Effector memory CD4-positive, alpha-beta T cell (primary cell): Measurements from ENCODE around the gene KLHL24.
A peak's percentile ranks its signal among the peaks of the same experiment; 100 is the strongest.
"Not testable (repeated sequence)": the region's sequence is repeated elsewhere in the genome, so short reads cannot be mapped to it uniquely, and the experiment has no call there.

Experiments
- DNase-seq, 3 donors: peaks; one replicate each; pipeline ENCODE4 v3.0.0-alpha.2; 2020
- H3K27ac ChIP-seq: 2 replicates; pipeline ENCODE4 v1.7.0; 2013; ENCODE audit warnings: mild to moderate bottlenecking, low read length, moderate library complexity; ENCODE audit not compliant: insufficient read depth, poor library complexity, severe bottlenecking
- H3K27me3 ChIP-seq: replicated peaks from 2 replicates; pipeline ENCODE4 v1.7.0; 2013; ENCODE audit warnings: mild to moderate bottlenecking, low read length; ENCODE audit not compliant: insufficient read depth, control insufficient read depth, poor library complexity, severe bottlenecking
- H3K36me3 ChIP-seq: 2 replicates; pipeline ENCODE4 v1.7.0; 2013; ENCODE audit warnings: mild to moderate bottlenecking, low read length, moderate library complexity; ENCODE audit not compliant: control insufficient read depth, insufficient read depth
- H3K4me1 ChIP-seq: 2 replicates; pipeline ENCODE4 v1.7.0; 2013; ENCODE audit warnings: low read length, mild to moderate bottlenecking; ENCODE audit not compliant: control insufficient read depth, insufficient read depth, poor library complexity, severe bottlenecking
- H3K4me3 ChIP-seq: 2 replicates; pipeline ENCODE4 v1.7.0; 2013; ENCODE audit warnings: low read length, low read depth, mild to moderate bottlenecking; ENCODE audit not compliant: insufficient read depth, poor library complexity, severe bottlenecking
- H3K9me3 ChIP-seq: 2 replicates; pipeline ENCODE4 v1.7.0; 2013; ENCODE audit warnings: mild to moderate bottlenecking, low read length, moderate library complexity; ENCODE audit not compliant: control insufficient read depth

Gene KLHL24

GRCh38 chr3:183632725-183633124 is 2.7 kb upstream of the KLHL24 start:
- H3K27me3 ChIP-seq, H3K9me3 ChIP-seq, H3K27ac ChIP-seq, DNase-seq, H3K4me3 ChIP-seq, H3K36me3 ChIP-seq: not testable (repeated sequence)
- H3K4me1 ChIP-seq, result peaks cover 12% of the 10 kb centered on the region

- H3K27ac ChIP-seq, result peak overlapping the region; percentile 97
Measured at GRCh38 chr3:183634707-183635106, 716 bp upstream of the KLHL24 start.

GRCh38 chr3:183635107-183635430 is 354 bp upstream of the KLHL24 start:
- H3K27ac ChIP-seq, result peak overlapping the region; percentile 97
- H3K4me1 ChIP-seq, result peaks cover 12% of the 10 kb centered on the region
- DNase-seq, result no peak
- no peaks in the 10 kb centered on the region for H3K36me3 ChIP-seq
- no peaks in the 10 kb centered on the region for H3K27me3 ChIP-seq
- H3K9me3 ChIP-seq, result no peaks in the 10 kb centered on the region
- H3K4me3 ChIP-seq, result peak overlapping the region; percentile 100

More at GRCh38 chr3:183634707-183635106, 716 bp upstream of the KLHL24 start:
- Histone ChIP-seq H3K4me1 (peaks cover 12% of the 10 kb centered on the region), H3K9me3 (no peaks in the 10 kb centered on the region), H3K27me3 (no peaks in the 10 kb centered on the region), H3K4me3 (peak overlapping the region; percentile 100), H3K36me3 (no peaks in the 10 kb centered on the region)
- DNase-seq, result no peak

- H3K27ac ChIP-seq, result peak overlapping the region; percentile 97
- H3K4me1 ChIP-seq, result peaks cover 12% of the 10 kb centered on the region
- H3K36me3 ChIP-seq, result no peaks in the 10 kb centered on the region
- peak; percentile 83 to 90 (median 90) for DNase-seq
- H3K27me3 ChIP-seq, result no peaks in the 10 kb centered on the region
- no peaks in the 10 kb centered on the region for H3K9me3 ChIP-seq
- peak overlapping the region; percentile 100 for H3K4me3 ChIP-seq
Measured at GRCh38 chr3:183636221-183637105, 1.0 kb downstream of the KLHL24 start.

- Histone ChIP-seq H3K27ac (peak overlapping the region; percentile 97), H3K4me1 (peaks cover 12% of the 10 kb centered on the region)
Measured at GRCh38 chr3:183637106-183637486, 1.7 kb downstream of the KLHL24 start.

GRCh38 chr3:183637633-183638032 is 2.2 kb downstream of the KLHL24 start:
- H3K36me3 ChIP-seq, H3K27me3 ChIP-seq, H3K9me3 ChIP-seq, DNase-seq: not testable (repeated sequence)
- Histone ChIP-seq H3K4me3 (peak overlapping the region; percentile 100), H3K27ac (peak overlapping the region; percentile 97), H3K4me1 (peaks cover 12% of the 10 kb centered on the region)

More at GRCh38 chr3:183637106-183637486, 1.7 kb downstream of the KLHL24 start:
- Histone ChIP-seq H3K4me3 (peak overlapping the region; percentile 100), H3K27me3 (no peaks in the 10 kb centered on the region), H3K36me3 (no peaks in the 10 kb centered on the region), H3K9me3 (no peaks in the 10 kb centered on the region)
- no peak for DNase-seq

GRCh38 chr3:183638101-183638852 is 2.9 kb downstream of the KLHL24 start:
- Histone ChIP-seq H3K4me1 (peaks cover 12% of the 10 kb centered on the region), H3K9me3 (no peaks in the 10 kb centered on the region), H3K27me3 (no peaks in the 10 kb centered on the region), H3K27ac (no peak overlapping the region), H3K4me3 (no peak overlapping the region), H3K36me3 (no peaks in the 10 kb centered on the region)
- no peak for DNase-seq

GRCh38 chr3:183640635-183641034 is 5.2 kb downstream of the KLHL24 start:
- not testable (repeated sequence) for H3K4me1 ChIP-seq, DNase-seq, H3K27me3 ChIP-seq, H3K27ac ChIP-seq, H3K9me3 ChIP-seq, H3K4me3 ChIP-seq
- peaks cover 12% of the 10 kb centered on the region for H3K36me3 ChIP-seq

GRCh38 chr3:183641882-183642281 is 6.5 kb downstream of the KLHL24 start:
- Histone ChIP-seq H3K27ac (no peak overlapping the region), H3K4me1 (peaks cover 7% of the 10 kb centered on the region), H3K36me3 (peaks cover 12% of the 10 kb centered on the region), H3K27me3 (no peaks in the 10 kb centered on the region), H3K4me3 (no peak overlapping the region), H3K9me3 (no peaks in the 10 kb centered on the region)
- no peak for DNase-seq

- Histone ChIP-seq H3K27me3 (no peaks in the 10 kb centered on the region), H3K27ac (no peak overlapping the region), H3K9me3 (no peaks in the 10 kb centered on the region), H3K36me3 (peaks cover 12% of the 10 kb centered on the region), H3K4me1 (no peaks in the 10 kb centered on the region), H3K4me3 (no peak overlapping the region)
- DNase-seq, result no peak
Measured at GRCh38 chr3:183644244-183644643, 8.8 kb downstream of the KLHL24 start.
